NCI-H1092 (cell line): ENCODE data around the gene FIGNL2.
A peak's percentile ranks its signal among the peaks of the same experiment; 100 is the strongest.
"Not testable (repeated sequence)": the region's sequence is repeated elsewhere in the genome, so short reads cannot be mapped to it uniquely, and the experiment has no call there.

Source experiments
- DNase-seq: peaks from one replicate; lab custom pipeline; 2025; lab: John Stamatoyannopoulos, UW

FIGNL2 gene

DNA sequence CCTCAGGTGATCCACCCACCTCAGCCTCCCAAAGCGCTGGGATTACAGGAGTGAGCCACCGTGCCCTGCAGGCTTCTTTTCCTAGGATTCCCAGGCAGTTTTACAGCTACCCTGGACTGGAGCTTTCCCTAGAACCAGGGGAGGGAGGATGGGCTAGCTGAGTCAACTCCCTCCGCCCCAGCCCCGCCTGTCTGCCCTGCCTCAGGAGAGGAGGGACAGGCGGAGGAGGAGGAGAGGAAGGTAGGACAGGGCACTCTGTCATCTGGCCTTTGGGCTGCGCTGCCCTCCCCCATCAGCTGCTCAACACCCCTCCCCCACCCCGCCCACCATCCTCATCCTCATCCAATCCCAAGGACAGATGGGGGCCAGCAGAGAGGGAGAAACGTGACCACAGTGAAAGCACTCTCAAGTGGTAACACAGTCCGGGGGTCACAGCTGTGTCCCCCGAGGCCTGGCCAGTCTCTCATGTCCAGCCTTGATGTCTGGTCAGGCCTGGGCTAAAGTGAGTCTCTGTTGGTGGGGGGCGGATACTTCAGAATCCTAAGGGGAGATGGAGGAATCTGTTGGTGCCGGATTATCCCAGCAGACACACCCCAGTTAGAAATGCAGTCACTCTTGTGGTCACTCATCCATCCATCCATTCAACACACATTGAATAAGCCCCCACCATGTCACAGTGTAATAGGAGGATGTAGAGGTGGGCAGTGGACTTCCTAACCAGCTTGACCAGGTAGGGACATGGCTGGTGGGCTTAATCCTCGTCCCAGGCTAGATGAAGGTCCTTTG is 12.3 kb downstream of the FIGNL2 start:
- no peak for DNase-seq

DNA sequence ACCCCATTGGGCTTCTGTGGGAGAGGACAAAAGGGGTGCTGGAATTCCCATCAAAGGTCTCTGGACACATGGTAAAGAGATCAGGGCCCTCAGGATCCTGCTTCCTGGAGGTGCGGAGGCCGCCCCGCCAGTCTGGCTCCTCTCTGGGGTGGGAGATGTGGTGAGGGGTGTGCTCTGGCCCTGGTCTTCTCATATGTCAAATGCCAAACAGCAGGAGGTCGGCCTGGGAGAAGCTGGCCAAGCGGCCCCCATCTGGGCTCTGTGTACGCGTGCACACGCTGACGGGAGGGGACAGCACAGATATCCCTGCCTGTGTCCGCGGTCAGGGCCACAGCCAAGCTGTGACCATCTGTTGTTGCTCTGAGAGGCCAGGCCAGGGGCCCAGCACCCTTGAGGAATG is 14.1 kb downstream of the FIGNL2 start:
- no peak for DNase-seq

DNA sequence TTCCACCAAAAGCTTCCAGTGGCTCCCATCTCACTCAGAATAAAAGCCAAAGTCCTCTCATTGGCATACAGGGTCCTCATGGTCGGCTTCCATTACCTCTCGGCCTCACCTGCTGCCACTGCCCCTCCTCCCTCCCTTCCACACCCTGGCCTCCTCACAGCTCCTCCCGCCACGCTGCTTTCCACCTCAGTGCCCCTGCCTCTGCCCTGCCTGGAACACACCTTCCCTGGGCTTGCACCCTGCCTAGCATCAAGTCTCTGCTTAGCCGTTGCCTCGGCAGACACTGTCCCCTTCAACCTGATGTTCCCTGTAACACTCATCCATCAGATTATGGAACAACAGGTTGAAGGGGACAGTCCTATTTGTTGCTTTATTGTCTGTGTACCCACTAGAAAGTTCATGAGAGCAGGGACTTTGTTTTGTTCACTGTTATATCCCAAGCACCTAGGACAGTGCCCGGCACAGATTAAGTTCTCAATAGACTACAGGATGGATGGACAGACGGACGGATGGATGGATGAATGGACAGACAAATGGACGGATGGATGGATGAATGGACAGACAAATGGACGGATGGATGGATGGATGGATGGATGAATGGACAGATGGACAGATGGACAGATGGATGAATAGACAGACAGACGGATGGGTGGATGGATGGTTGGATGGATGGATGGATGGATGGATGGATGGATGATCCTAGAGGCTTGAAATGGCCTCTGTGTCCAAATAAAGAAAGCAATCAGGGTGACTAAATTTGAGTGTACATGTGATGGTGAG is 14.9 kb downstream of the FIGNL2 start:
- DNase-seq: no peak

DNA sequence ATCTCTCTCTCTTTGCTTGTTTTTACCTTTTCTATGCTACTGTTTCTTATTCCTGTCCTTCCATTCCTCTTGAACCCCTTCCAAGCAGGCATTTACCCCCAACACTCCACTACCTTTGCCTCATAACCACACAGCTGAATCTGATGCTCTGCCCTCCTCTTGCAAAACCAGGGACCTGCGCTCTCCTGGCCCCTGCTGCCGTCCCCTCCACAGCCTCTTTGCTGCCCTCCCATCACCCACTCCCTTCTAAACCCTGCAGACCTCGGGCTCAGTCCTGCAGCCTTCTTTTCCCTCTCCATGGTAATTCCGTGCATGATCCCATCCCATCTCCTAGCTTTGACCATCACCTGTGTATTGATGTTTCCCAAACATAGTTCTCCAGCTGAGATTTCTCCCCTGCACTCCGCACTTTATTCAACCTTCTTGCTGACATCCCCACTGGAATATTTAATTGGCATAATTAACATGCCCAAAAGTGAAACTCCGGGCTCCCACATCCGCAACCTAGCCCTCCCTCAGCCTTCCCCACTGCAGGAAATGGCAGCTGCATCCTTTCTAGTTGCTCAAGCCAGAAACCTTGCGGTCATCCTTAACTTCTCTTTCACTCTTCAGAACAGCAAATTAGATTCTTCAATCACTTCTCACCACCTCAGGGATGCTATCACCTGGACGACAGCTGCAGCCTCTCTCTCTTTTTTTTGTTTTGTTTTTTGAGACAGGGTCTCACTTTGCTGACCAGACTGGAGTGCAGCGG is 16.0 kb downstream of the FIGNL2 start:
- no peak for DNase-seq

GRCh38 chr12:51831817-51832216 is 16.7 kb downstream of the FIGNL2 start:
- DNase-seq: not testable (repeated sequence)

DNA sequence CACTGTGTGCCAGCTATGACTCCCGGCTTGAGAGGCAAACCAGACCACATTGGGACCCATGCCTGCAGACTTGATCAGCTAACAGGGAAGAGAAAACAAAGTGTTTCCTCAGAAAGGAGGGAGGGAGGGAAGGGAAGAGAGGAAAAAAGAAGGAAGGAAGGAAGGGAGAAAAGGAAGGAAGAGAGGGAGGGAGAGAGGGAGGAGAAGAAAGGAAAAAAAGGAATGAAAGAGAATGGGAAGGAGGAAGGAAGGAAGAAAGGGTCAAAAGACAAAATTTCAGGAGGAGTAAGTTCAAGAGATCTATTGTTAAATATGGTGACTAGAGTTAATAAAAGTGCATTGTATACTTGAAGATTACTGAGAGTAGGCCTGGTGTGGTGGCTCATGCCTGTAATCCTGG is 18.9 kb downstream of the FIGNL2 start:
- DNase-seq: no peak

DNA sequence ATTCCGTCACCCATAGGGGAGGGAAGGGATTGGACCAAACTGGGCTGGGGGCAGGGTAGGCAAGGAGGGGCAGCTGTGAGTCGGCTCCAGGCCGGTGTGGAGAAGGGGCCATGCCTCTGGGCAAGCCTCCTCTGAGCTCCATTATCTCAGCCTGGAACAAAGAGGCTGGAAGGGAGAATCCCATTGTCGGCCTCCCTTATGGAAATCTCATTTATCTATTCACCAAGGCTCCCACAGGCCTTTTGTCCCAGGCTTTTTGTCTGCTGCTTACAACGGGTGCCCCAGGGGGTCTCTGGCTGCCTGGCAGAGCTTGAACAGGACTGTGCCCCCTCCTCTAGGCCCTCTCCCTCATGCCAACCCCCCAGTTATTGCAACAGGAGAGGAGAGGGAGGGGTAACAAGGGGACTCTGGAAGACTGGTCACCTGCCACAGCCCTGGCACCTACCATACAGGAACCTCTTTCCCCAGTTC is 19.5 kb downstream of the FIGNL2 start:
- DNase-seq: no peak

- DNase-seq: no peak
These were observed 20.3 kb downstream of the FIGNL2 start for GRCh38 chr12:51827925-51828818.

DNA sequence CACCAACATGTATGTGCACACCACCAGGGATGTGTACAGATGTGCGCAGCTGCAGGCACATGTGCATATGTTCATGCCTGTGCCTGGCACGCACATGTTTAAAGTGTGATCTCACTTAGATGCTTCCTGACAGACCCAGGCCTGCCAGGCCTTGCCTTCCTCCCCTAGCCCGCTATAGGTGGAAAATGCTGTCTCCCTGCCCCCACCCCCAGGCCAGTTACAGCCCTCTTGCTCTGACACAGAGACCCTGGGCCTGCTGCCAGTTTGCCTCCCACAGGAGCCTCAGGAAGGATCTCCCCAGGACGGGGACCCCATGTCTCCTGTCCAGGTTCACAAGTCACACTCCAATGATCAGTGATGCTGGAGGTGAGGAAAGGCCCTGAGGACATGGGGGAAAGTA is 21.6 kb downstream of the FIGNL2 start:
- DNase-seq: no peak

- no peak for DNase-seq
These were observed 23.3 kb downstream of the FIGNL2 start for GRCh38 chr12:51825216-51825615.

GRCh38 chr12:51823875-51824565 is 24.5 kb downstream of the FIGNL2 start:
- no peak for DNase-seq

- no peak for DNase-seq
These were observed 25.6 kb downstream of the FIGNL2 start for GRCh38 chr12:51822956-51823355.

DNA sequence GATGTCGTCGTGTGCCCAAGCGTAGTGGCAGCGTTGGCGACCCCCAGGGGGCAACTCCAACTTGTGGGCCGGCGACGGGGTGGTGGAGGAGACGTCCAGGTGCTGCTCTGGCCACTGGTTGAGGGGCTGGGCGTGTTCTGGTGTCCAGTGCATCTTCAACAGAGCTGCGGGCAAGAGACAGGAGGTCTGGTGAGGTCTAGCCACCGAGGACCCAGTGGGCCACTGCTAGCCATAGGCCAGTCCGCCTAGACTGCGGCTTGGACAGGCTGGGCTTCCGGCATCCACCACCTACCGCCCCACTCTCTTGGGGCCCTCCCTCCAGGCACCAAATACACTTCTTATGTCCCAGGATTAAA is 26.3 kb downstream of the FIGNL2 start:
- DNase-seq: no peak

- no peak for DNase-seq
These were observed 26.9 kb downstream of the FIGNL2 start for GRCh38 chr12:51821440-51822260.

DNA sequence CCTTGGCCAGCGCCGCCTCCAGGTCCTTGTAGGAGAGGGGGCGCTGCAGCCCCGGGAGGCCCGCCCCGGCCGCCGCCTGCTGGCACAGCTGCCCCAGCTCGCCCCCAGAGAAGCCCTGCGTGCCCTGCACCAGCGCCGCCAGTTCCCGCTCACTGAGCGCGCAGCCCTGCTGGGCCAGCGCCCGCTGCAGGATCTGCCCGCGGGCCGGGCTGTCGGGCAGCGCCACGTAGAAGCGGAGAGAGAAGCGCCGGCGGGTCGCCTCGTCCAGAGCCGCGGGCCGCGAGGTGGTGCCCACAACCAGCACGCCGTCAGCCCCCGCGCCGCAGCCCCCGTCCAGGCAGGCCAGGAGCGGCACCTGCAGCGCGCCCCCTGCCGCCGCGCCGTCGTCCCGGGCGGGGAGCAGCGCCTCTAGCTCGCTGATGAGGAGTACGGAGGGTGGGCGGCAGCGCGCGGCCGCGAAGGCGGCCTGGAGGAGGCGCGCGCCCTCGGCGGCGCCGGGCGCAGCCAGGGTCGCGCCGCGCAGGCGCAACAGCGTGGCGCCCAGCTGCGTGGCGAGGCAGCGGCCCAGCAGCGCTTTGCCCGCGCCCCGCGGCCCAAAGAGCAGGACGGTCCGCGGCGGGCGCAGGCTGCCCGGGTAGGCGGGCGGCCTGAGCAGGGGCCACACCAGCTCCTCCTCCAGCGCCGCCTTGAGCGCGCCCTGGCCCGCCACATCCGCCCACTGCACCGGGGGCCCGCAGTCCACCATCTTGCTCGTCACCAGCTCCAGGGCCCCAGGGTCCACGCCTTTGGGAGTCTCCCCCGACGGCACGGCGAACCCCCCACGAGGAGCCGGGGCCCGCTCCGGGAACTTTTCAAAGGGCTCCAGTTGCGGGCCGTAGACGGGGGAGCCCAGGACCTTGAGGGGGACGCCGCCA is 27.7 kb downstream of the FIGNL2 start:
- peak; percentile 69 for DNase-seq

GRCh38 chr12:51819736-51820525 is 28.6 kb downstream of the FIGNL2 start:
- peak; percentile 50 for DNase-seq

- no peak for DNase-seq
These were observed 29.8 kb downstream of the FIGNL2 start for GRCh38 chr12:51818566-51819300.
